GM12878 (cell line): ENCODE results near the gene ZSCAN23. TPM values are rescaled to one million over a fixed set of nuclear protein-coding genes. Genes with fewer than 3 reads are reported as not detected.

Source experiments
- ATAC-seq: fragments of 200-7000 bp; cut with Tn5 transposase; 3 replicates; pipeline ENCODE4 v1.9.1; 2020; ENCODE audit warnings: mild to moderate bottlenecking, moderate library complexity
- BruUV-seq: library from RNA; stranded (reverse); fragments of 400-500 nt; replicated peaks from 2 replicates; lab custom pipeline; 2021; lab: Mats Ljungman, UMichigan
- CTCF ChIA-PET: fragments of 300-600 bp; sonication (Branson Sonifier 250); formaldehyde crosslinking; extraction: SDS; loops from one replicate; lab custom pipeline; 2021; ENCODE audit warnings: inconsistent platforms; lab: Yijun Ruan, JAX
- POLR2A ChIA-PET: fragments of 350-600 bp; formaldehyde crosslinking; extraction: SDS; loops from one replicate; lab custom pipeline; 2021; ENCODE audit warnings: inconsistent platforms; lab: Charles Lee
- RAD21 ChIA-PET: fragments of 300-600 bp; sonication (Branson Sonifier 250); formaldehyde crosslinking; loops from one replicate; lab custom pipeline; 2023; ENCODE audit warnings: antibody characterized with exemption; ENCODE audit not compliant: unreplicated experiment; lab: Charles Lee
- SMC1A ChIA-PET: fragments of 300-600 bp; sonication (Branson Sonifier 250); formaldehyde crosslinking; loops from one replicate; lab custom pipeline; 2023; ENCODE audit not compliant: unreplicated experiment, uncharacterized antibody; lab: Charles Lee
- DNase-seq: peaks from one replicate; pipeline ENCODE4 v3.0.0-alpha.2; 2011; ENCODE audit warnings: low read depth, low spot score
- FAIRE-seq: peaks from 3 replicates; lab custom pipeline; 2011; peaks lifted over from hg19 to GRCh38; lab: Jason Lieb, UNC
- H2AFZ ChIP-seq: 2 replicates; pipeline ENCODE4 v1.6.0; 2011; ENCODE audit warnings: low read depth, low read length, control low read depth; ENCODE audit not compliant: control insufficient read depth
- H3K27ac ChIP-seq: 2 replicates; pipeline ENCODE4 v1.5.1; 2011; ENCODE audit warnings: control low read depth; ENCODE audit not compliant: control insufficient read depth, insufficient read depth
- H3K27me3 ChIP-seq, 2 experiments: replicated peaks in 1 of 2; 2 replicates each; pipeline versions ENCODE4 v1.6.0 to v1.6.1; 2011; ENCODE audit warnings: low read length in 1 of 2; ENCODE audit not compliant: control insufficient read depth in 2 of 2, insufficient read depth in 2 of 2
- H3K36me3 ChIP-seq, 2 experiments: 2 replicates each; pipeline ENCODE4 v1.5.1; 2011; ENCODE audit warnings: low read length in 1 of 2; ENCODE audit not compliant: control insufficient read depth in 2 of 2, insufficient read depth in 2 of 2
- H3K4me1 ChIP-seq: 2 replicates; pipeline ENCODE4 v1.6.1; 2011; ENCODE audit warnings: mild to moderate bottlenecking, low read length, moderate library complexity, mixed read lengths; ENCODE audit not compliant: control insufficient read depth, insufficient read depth
- H3K4me2 ChIP-seq: 2 replicates; pipeline ENCODE4 v1.6.0; 2011; ENCODE audit warnings: control low read depth; ENCODE audit not compliant: control insufficient read depth, insufficient read depth
- H3K4me3 ChIP-seq: fragments of 200-600 bp; sonication (generic); 2 replicates; pipeline ENCODE4 v1.5.1; 2016
- H3K79me2 ChIP-seq: 2 replicates; pipeline ENCODE4 v1.6.0; 2011; ENCODE audit warnings: low read length; ENCODE audit not compliant: control insufficient read depth, insufficient read depth
- H3K9ac ChIP-seq: 2 replicates; pipeline ENCODE4 v1.8.0; 2011; ENCODE audit warnings: low read length, control low read depth, mixed read lengths; ENCODE audit not compliant: control insufficient read depth, insufficient read depth
- H3K9me3 ChIP-seq: replicated peaks from 3 replicates; pipeline ENCODE4 v1.5.1; 2011; ENCODE audit warnings: mild to moderate bottlenecking, low read length; ENCODE audit not compliant: control insufficient read depth, insufficient read depth
- H4K20me1 ChIP-seq: 2 replicates; pipeline ENCODE4 v1.6.0; 2011; ENCODE audit not compliant: control insufficient read depth, insufficient read depth
- CEBPZ ChIP-seq: fragments of 150-350 bp; IDR thresholded peaks from 2 replicates; pipeline ENCODE4 v1.6.1; 2016; ENCODE audit warnings: low read depth, low read length
- KLF5 ChIP-seq: fragments of 450-650 bp; IDR thresholded peaks from 2 replicates; pipeline ENCODE4 v1.6.1; 2014; ENCODE audit warnings: mild to moderate bottlenecking; ENCODE audit not compliant: partially characterized antibody
- LARP7 ChIP-seq: fragments of 450-650 bp; IDR thresholded peaks from 2 replicates; pipeline ENCODE4 v1.6.1; 2017; ENCODE audit warnings: mild to moderate bottlenecking
- MTA2 ChIP-seq: fragments of 450-650 bp; IDR thresholded peaks from 2 replicates; pipeline ENCODE4 v1.6.1; 2016; ENCODE audit warnings: low read depth, mild to moderate bottlenecking, moderate library complexity
- MYB ChIP-seq: fragments of 150-350 bp; IDR thresholded peaks from 2 replicates; pipeline ENCODE4 v1.6.1; 2014; ENCODE audit warnings: mild to moderate bottlenecking, low read depth, low read length, borderline replicate concordance
- NR2F1 ChIP-seq: fragments of 450-650 bp; conservative IDR thresholded peaks from 2 replicates; pipeline ENCODE4 v1.6.1; 2017; ENCODE audit warnings: mild to moderate bottlenecking
- NRF1 ChIP-seq: conservative IDR thresholded peaks from 2 replicates; pipeline ENCODE4 v1.6.1; 2011; ENCODE audit warnings: mild to moderate bottlenecking, low read depth, low read length, improper control_type of control experiment
- PRDM15 ChIP-seq: fragments of 450-650 bp; formaldehyde crosslinking; IDR thresholded peaks from 2 replicates; pipeline ENCODE4 v1.4.0; 2020; ENCODE audit warnings: mild to moderate bottlenecking, moderate library complexity
- RAD21 ChIP-seq: IDR thresholded peaks from 2 replicates; pipeline ENCODE4 v1.6.1; 2011; ENCODE audit warnings: mild to moderate bottlenecking, low read depth, low read length, moderate library complexity; ENCODE audit not compliant: insufficient read depth
- RCOR1 ChIP-seq: conservative IDR thresholded peaks from 2 replicates; pipeline ENCODE4 v1.6.1; 2012; ENCODE audit warnings: low read depth, low read length, improper control_type of control experiment
- SMC3 ChIP-seq: IDR thresholded peaks from 2 replicates; pipeline ENCODE4 v1.6.1; 2011; ENCODE audit warnings: low read length, improper control_type of control experiment, borderline replicate concordance
- SREBF2 ChIP-seq: IDR thresholded peaks from 2 replicates; pipeline ENCODE4 v1.6.1; 2012; ENCODE audit warnings: mild to moderate bottlenecking, low read length
- ZNF207 ChIP-seq: fragments of 450-650 bp; IDR thresholded peaks from 2 replicates; pipeline ENCODE4 v1.6.1; 2014; ENCODE audit warnings: antibody characterized with exemption, mild to moderate bottlenecking, borderline replicate concordance
- WGBS: methylation state at CpG from one replicate; pipeline ENCODE4 v1.1.6; 2016; ENCODE audit warnings: low lambda C conversion rate; ENCODE audit not compliant: insufficient replicate concordance, insufficient coverage; ENCODE audit errors: missing lambda C conversion rate; 5-methylcytosine and 5-hydroxymethylcytosine counted together
- in situ Hi-C: fragments of 300-500 bp; cut with MboI; formaldehyde crosslinking; loops from 9 replicates; pipeline ENCODE4 v1.14.3; 2018; ENCODE audit warnings: mixed read lengths
- intact Hi-C: fragments of 100-400 bp; cut with micrococcal nuclease; formaldehyde crosslinking; loops from one replicate; pipeline ENCODE4 v1.14.2; 2022; ENCODE audit not compliant: unreplicated experiment
- polyA plus RNA-seq, 11 experiments: library from polyadenylated mRNA; depleted of rRNA in 4 of 11; unstranded in 6 of 11; stranded (reverse) in 5 of 11; fragments of >200 nt; fragmentation: Nextera tagmentation in 4 of 11; fragmentation: Illumina TruSeq in 1 of 11; extraction: Ambion mirVana in 4 of 11; extraction: Trizol in 1 of 11; gene quantifications; 1 replicate in 1 of 11; 2 replicates in 10 of 11; pipeline versions ENCODE4 v1.2.1 to v1.2.3, GENCODE V29; 2011 to 2016; ENCODE audit warnings: inconsistent platforms in 2 of 11, missing spikeins in 2 of 11, low read depth in 1 of 11
- total RNA-seq, 4 experiments: library from RNA; depleted of rRNA in 3 of 4; stranded (reverse); fragments of >200 nt in 3 of 4; fragmentation: Illumina TruSeq in 1 of 4; extraction: Trizol in 1 of 4; gene quantifications; 2 replicates each; pipeline versions ENCODE4 v1.2.1 to v1.2.3, GENCODE V29; 2013 to 2021

The ZSCAN23 gene
- total and polyA plus RNA-seq, 10 of the 15 experiments (the other 5 are each of a cell fraction or from before 2014, with no cell fraction given): 0.04 to 2.3 (median 0.84) TPM

GRCh38 chr6:28393912-28394662 is 49.2 kb downstream of the ZSCAN23 start:
- no TSS peak for BruUV-seq
- TF ChIP-seq KLF5: no peak
- TF ChIP-seq SMC3: no peak
- no peak for TF ChIP-seq RCOR1
- TF ChIP-seq PRDM15: no peak
- 0 out of 2 replicates have a peak, but pooled peaks have one; percentile 9 for TF ChIP-seq RAD21
- TF ChIP-seq MYB: no peak
- no peak for TF ChIP-seq ZNF207
- no peak for TF ChIP-seq NR2F1
- TF ChIP-seq LARP7: no peak
- TF ChIP-seq NRF1: no peak
- TF ChIP-seq MTA2: no peak
- no peak for TF ChIP-seq CEBPZ
- no peak for TF ChIP-seq SREBF2

More at GRCh38 chr6:28393912-28394662, 49.2 kb downstream of the ZSCAN23 start:
- H2AFZ ChIP-seq: no peak overlapping the region
- H3K27me3 ChIP-seq: no peaks in the 10 kb centered on the region
- H4K20me1 ChIP-seq: no peaks in the 10 kb centered on the region
- no peak overlapping the region for H3K27ac ChIP-seq
- H3K4me2 ChIP-seq: 0 out of 2 replicates have a peak overlapping the region, but pooled peaks have one; percentile 4
- in situ Hi-C loops (no loop called here), intact Hi-C loops (loop anchor here (5.0 to 10.0 kb wide), 2 partner anchors 288 to 551 kb away; no protein-coding TSS in a partner anchor)
- peaks cover 5 to 30% of the 10 kb centered on the region in 2 experiments for H3K36me3 ChIP-seq
- SMC1A ChIA-PET: interaction anchor here (6.3 kb wide), 1 partner anchor 11 kb away, joined by 30 read pairs; no protein-coding TSS in a partner anchor
- H3K9ac ChIP-seq: no peak overlapping the region
- DNase-seq (no peak), ATAC-seq (no peak), FAIRE-seq (no peak)
- CTCF ChIA-PET: interaction anchor here (0.6 to 7.0 kb wide), 7 partner anchors 9 to 146 kb away, joined by 3 to 59 read pairs (median 5); no protein-coding TSS in a partner anchor
- H3K79me2 ChIP-seq: peaks cover 56% of the 10 kb centered on the region
- POLR2A ChIA-PET: interaction anchor here (1.3 kb wide), 1 partner anchor 11 kb away, joined by 7 read pairs; no protein-coding TSS in a partner anchor
- H3K9me3 ChIP-seq: peaks cover 6% of the 10 kb centered on the region; the same call in 2 of the 3 replicates
- peaks cover 4% of the 10 kb centered on the region; the same call in 1 of the 2 replicates for H3K4me1 ChIP-seq
- RAD21 ChIA-PET: interaction anchor here (1.4 kb wide), 1 partner anchor 11 kb away, joined by 3 read pairs; no protein-coding TSS in a partner anchor
- WGBS: 75% methylated on average over 5 of the region's 5 CpGs
- no peak overlapping the region for H3K4me3 ChIP-seq
